ENCODE results near the gene MYOC.

Gene MYOC

GRCh38 chr1:171654201-171654941 is 1.9 kb upstream of the MYOC start:
- no peak for TF ChIP-seq CTCF (IDR thresholded peaks at IDR 0.05)
- H3K27ac Mint-ChIP-seq = peak overlapping the region; percentile 42
- no peaks in the 10 kb centered on the region for H3K9me3 Mint-ChIP-seq
- no peaks in the 10 kb centered on the region for H3K36me3 Mint-ChIP-seq (ENCODE audit: low read depth)
- H3K27me3 Mint-ChIP-seq (ENCODE audit: low read depth, poor library complexity) = peaks cover 11% of the 10 kb centered on the region
- H3K4me3 Mint-ChIP-seq = no peak overlapping the region
- DNase-seq = no peak
- H3K4me1 Mint-ChIP-seq = peaks cover 24% of the 10 kb centered on the region

GRCh38 chr1:171653796-171654195 is 1.3 kb upstream of the MYOC start:
- Mint-ChIP-seq H3K4me1 (peaks cover 24% of the 10 kb centered on the region), H3K9me3 (no peaks in the 10 kb centered on the region), H3K36me3 (ENCODE audit: low read depth) (no peaks in the 10 kb centered on the region), H3K27me3 (ENCODE audit: low read depth, poor library complexity) (peaks cover 11% of the 10 kb centered on the region), H3K27ac (no peak overlapping the region), H3K4me3 (no peak overlapping the region)
- DNase-seq = no peak
- TF ChIP-seq CTCF (IDR thresholded peaks at IDR 0.05) = no peak

- Mint-ChIP-seq H3K27me3 (ENCODE audit: low read depth, poor library complexity) (peaks cover 2% of the 10 kb centered on the region), H3K4me1 (peaks cover 16% of the 10 kb centered on the region), H3K36me3 (ENCODE audit: low read depth) (no peaks in the 10 kb centered on the region), H3K27ac (no peak overlapping the region), H3K9me3 (no peaks in the 10 kb centered on the region), H3K4me3 (no peak overlapping the region)
- TF ChIP-seq CTCF (IDR thresholded peaks at IDR 0.05) = no peak
- DNase-seq = no peak
Observed at GRCh38 chr1:171646249-171646560, 6.3 kb downstream of the MYOC start.

- peak overlapping the region; percentile 84 for H3K27ac Mint-ChIP-seq
- DNase-seq = no peak
- peaks cover 16% of the 10 kb centered on the region for H3K4me1 Mint-ChIP-seq
- no peaks in the 10 kb centered on the region for H3K36me3 Mint-ChIP-seq (ENCODE audit: low read depth)
- no peaks in the 10 kb centered on the region for H3K27me3 Mint-ChIP-seq (ENCODE audit: low read depth, poor library complexity)
- no peak for TF ChIP-seq CTCF (IDR thresholded peaks at IDR 0.05)
- no peaks in the 10 kb centered on the region for H3K9me3 Mint-ChIP-seq
- no peak overlapping the region for H3K4me3 Mint-ChIP-seq
Observed at GRCh38 chr1:171645553-171646248, 6.8 kb downstream of the MYOC start.

GRCh38 chr1:171644805-171645483 is 7.5 kb downstream of the MYOC start:
- Mint-ChIP-seq H3K36me3 (ENCODE audit: low read depth) (no peaks in the 10 kb centered on the region), H3K27ac (no peak overlapping the region), H3K4me1 (peaks cover 16% of the 10 kb centered on the region), H3K4me3 (no peak overlapping the region), H3K27me3 (ENCODE audit: low read depth, poor library complexity) (peaks cover 2% of the 10 kb centered on the region), H3K9me3 (no peaks in the 10 kb centered on the region)
- peak; percentile 77 for DNase-seq
- peak; percentile 70 for TF ChIP-seq CTCF (IDR thresholded peaks at IDR 0.05)

All from nephron progenitor cell (in vitro differentiated cells).